GM12878 (cell line): ENCODE results near the gene LRSAM1.

Experiments used
- CEBPB ChIP-seq, 2 experiments: fragments of 150-350 bp in 1 of 2; IDR thresholded peaks; 2 replicates each; pipeline ENCODE4 v1.6.1; 2012 to 2014; ENCODE audit warnings: low read depth in 2 of 2, low read length in 2 of 2, borderline replicate concordance in 1 of 2, inconsistent platforms in 1 of 2
- EP300 ChIP-seq, 2 experiments: fragments of 150-350 bp in 1 of 2; IDR thresholded peaks; 2 replicates each; pipeline ENCODE4 v1.6.1; 2011 to 2012; ENCODE audit warnings: low read depth in 2 of 2, low read length in 2 of 2, borderline replicate concordance in 1 of 2, improper control_type of control experiment in 1 of 2, inconsistent platforms in 1 of 2; ENCODE audit not compliant: control insufficient read depth in 1 of 2
- EZH2 ChIP-seq: IDR thresholded peaks from 2 replicates; pipeline ENCODE4 v1.6.1; 2012; ENCODE audit warnings: low read depth, mild to moderate bottlenecking, control low read depth, inconsistent platforms, low read length, borderline replicate concordance; ENCODE audit not compliant: control insufficient read depth
- FOS ChIP-seq: IDR thresholded peaks from 3 replicates; pipeline ENCODE4 v1.6.1; 2011; ENCODE audit warnings: borderline replicate concordance; ENCODE audit not compliant: insufficient read length; ENCODE audit errors: extremely low read depth
- JUNB ChIP-seq: IDR thresholded peaks from 2 replicates; pipeline ENCODE4 v1.6.1; 2016; ENCODE audit warnings: antibody characterized with exemption, mild to moderate bottlenecking
- JUND ChIP-seq: IDR thresholded peaks from 2 replicates; pipeline ENCODE4 v1.6.1; 2012; ENCODE audit warnings: low read depth, mild to moderate bottlenecking, low read length, improper control_type of control experiment, moderate library complexity
- MTA3 ChIP-seq: IDR thresholded peaks from 2 replicates; pipeline ENCODE4 v1.6.1; 2012; ENCODE audit warnings: low read length, inconsistent platforms, borderline replicate concordance
- NR2C2 ChIP-seq: IDR thresholded peaks from 2 replicates; pipeline ENCODE4 v1.6.1; 2011; ENCODE audit warnings: borderline replicate concordance, low read depth; ENCODE audit not compliant: control insufficient read depth, insufficient read length
- RAD51 ChIP-seq: fragments of 450-650 bp; IDR thresholded peaks from 2 replicates; pipeline ENCODE4 v1.6.1; 2016; ENCODE audit warnings: moderate library complexity, mild to moderate bottlenecking, inconsistent platforms
- SMAD1 ChIP-seq: fragments of 450-650 bp; IDR thresholded peaks from 2 replicates; pipeline ENCODE4 v1.6.1; 2018; ENCODE audit warnings: mild to moderate bottlenecking, low read depth; ENCODE audit not compliant: partially characterized antibody
- SUZ12 ChIP-seq: fragments of 200-600 bp; sonication (generic); IDR thresholded peaks from one replicate; pipeline ENCODE4 v1.6.1; 2018; ENCODE audit warnings: antibody characterized with exemption, mild to moderate bottlenecking; ENCODE audit not compliant: unreplicated experiment
- TCF3 ChIP-seq: IDR thresholded peaks from 2 replicates; pipeline ENCODE4 v1.6.1; 2012; ENCODE audit warnings: low read depth, mild to moderate bottlenecking, low read length, borderline replicate concordance; ENCODE audit not compliant: insufficient read depth
- TF ChIP-seq, protein P1 (sequence below), 3 experiments: IDR thresholded peaks in 2 of 3; conservative IDR thresholded peaks in 1 of 3; 2 replicates each; pipeline ENCODE4 v1.5.1; 2011; ENCODE audit warnings: low read depth in 3 of 3, low read length in 3 of 3, mild to moderate bottlenecking in 3 of 3, control low read depth in 2 of 3, moderate library complexity in 2 of 3, inconsistent platforms in 1 of 3, mixed read lengths in 1 of 3; ENCODE audit not compliant: control insufficient read depth in 2 of 3, insufficient read depth in 1 of 3; ENCODE audit errors: extremely low read depth in 1 of 3
- TF ChIP-seq, protein P2 (sequence below): IDR thresholded peaks from 2 replicates; pipeline ENCODE4 v1.6.1; 2012; ENCODE audit warnings: mild to moderate bottlenecking, low read depth, low read length

DNA sequence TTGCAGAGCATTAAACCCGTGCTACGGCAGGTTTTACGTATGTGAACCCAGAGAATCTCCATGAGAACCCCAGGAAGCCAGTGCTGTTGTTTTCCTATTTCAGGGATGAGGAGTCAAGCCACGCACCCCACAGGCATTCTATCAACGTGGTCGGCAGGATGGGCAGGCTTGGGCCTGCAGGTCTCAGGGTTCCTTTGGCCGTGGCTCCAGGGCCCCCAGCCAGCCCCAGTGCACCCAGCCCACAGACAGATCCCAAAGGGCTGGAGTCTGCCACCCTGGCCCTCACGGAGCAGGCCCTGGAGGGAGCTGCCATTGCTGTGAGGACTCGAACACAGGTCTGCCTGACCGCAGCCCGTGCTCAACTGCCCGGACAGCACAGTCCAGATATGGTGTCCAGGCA lies 83.6 kb downstream of the LRSAM1 start:
- TF ChIP-seq JUNB (no peak), MTA3 (no peak), SMAD1 (no peak), CEBPB (IDR thresholded peaks at IDR 0.05; ENCODE audit: borderline replicate concordance in 1 of 2, low read depth in 2 of 2, low read length in 2 of 2) (no peak), TCF3 (no peak), EP300 (IDR thresholded peaks at IDR 0.05; ENCODE audit: borderline replicate concordance in 1 of 2, control insufficient read depth in 1 of 2, low read depth in 2 of 2, low read length in 2 of 2) (no peak), JUND (no peak), EZH2 (no peak), FOS (no peak), NR2C2 (no peak), RAD51 (no peak), SUZ12 (no peak)
- TF ChIP-seq, protein P1, sequence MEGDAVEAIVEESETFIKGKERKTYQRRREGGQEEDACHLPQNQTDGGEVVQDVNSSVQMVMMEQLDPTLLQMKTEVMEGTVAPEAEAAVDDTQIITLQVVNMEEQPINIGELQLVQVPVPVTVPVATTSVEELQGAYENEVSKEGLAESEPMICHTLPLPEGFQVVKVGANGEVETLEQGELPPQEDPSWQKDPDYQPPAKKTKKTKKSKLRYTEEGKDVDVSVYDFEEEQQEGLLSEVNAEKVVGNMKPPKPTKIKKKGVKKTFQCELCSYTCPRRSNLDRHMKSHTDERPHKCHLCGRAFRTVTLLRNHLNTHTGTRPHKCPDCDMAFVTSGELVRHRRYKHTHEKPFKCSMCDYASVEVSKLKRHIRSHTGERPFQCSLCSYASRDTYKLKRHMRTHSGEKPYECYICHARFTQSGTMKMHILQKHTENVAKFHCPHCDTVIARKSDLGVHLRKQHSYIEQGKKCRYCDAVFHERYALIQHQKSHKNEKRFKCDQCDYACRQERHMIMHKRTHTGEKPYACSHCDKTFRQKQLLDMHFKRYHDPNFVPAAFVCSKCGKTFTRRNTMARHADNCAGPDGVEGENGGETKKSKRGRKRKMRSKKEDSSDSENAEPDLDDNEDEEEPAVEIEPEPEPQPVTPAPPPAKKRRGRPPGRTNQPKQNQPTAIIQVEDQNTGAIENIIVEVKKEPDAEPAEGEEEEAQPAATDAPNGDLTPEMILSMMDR (IDR thresholded peaks at IDR 0.05 in 2 of 3, conservative IDR thresholded peaks at IDR 0.05 in 1 of 3; ENCODE audit: control insufficient read depth in 2 of 3, extremely low read depth in 1 of 3, insufficient read depth in 1 of 3, low read depth in 3 of 3, low read length in 3 of 3): no peak
- TF ChIP-seq, protein P2, sequence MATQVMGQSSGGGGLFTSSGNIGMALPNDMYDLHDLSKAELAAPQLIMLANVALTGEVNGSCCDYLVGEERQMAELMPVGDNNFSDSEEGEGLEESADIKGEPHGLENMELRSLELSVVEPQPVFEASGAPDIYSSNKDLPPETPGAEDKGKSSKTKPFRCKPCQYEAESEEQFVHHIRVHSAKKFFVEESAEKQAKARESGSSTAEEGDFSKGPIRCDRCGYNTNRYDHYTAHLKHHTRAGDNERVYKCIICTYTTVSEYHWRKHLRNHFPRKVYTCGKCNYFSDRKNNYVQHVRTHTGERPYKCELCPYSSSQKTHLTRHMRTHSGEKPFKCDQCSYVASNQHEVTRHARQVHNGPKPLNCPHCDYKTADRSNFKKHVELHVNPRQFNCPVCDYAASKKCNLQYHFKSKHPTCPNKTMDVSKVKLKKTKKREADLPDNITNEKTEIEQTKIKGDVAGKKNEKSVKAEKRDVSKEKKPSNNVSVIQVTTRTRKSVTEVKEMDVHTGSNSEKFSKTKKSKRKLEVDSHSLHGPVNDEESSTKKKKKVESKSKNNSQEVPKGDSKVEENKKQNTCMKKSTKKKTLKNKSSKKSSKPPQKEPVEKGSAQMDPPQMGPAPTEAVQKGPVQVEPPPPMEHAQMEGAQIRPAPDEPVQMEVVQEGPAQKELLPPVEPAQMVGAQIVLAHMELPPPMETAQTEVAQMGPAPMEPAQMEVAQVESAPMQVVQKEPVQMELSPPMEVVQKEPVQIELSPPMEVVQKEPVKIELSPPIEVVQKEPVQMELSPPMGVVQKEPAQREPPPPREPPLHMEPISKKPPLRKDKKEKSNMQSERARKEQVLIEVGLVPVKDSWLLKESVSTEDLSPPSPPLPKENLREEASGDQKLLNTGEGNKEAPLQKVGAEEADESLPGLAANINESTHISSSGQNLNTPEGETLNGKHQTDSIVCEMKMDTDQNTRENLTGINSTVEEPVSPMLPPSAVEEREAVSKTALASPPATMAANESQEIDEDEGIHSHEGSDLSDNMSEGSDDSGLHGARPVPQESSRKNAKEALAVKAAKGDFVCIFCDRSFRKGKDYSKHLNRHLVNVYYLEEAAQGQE: no peak
